Measurements from ENCODE around the gene SSX4B. TPM values are rescaled to one million over a fixed set of nuclear protein-coding genes. Genes with fewer than 3 reads are reported as not detected.
"Not testable (repeated sequence)": the region's sequence is repeated elsewhere in the genome, so short reads cannot be mapped to it uniquely, and the experiment has no call there.

The SSX4B gene

DNA sequence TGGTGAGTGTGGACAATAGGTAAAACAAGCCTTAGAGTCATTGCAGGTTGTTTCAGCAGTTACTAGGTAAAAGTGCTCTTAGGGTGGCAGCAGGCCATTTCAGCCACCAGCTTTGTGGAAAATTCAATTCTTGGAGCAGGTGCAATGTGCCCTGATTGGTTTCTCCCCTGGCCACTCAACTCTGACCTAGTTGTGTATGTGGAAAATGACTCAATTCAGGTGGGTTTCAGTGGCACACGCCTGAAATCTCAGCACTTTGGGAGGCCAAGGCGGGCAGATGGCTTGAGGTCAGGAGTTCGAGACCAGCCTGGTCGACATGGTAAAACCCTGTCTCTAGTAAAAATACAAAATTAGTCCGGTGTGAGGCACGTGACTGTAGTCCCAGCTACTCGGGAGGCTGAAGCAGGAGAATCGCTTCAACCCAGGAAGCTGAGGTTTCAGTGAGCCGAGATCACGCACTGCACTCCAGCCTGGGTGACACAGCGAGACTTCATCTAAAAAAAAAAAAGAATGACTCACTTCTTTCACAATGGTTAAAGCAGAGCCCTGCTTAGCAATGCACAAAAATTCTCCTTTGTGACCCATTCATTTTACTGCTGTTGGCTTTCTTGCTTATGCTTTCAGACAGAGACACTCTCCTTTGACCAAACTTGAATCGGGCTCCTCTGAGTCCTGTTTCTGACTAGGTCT lies 15.4 kb upstream of the SSX4B start:
- not testable (repeated sequence) for H3K4me2 ChIP-seq (ENCODE audit: low read length); H3K4me1 ChIP-seq (ENCODE audit: control insufficient read depth, insufficient read depth, low read length); H3K36me3 ChIP-seq (ENCODE audit: insufficient read depth, low read length); H3K9ac ChIP-seq (ENCODE audit: low read depth, low read length); H3K9me3 ChIP-seq (replicated peaks; ENCODE audit: low read length); H3K27me3 ChIP-seq (ENCODE audit: control insufficient read depth, insufficient read depth, low read length); H3K4me3 ChIP-seq (ENCODE audit: low read length)

DNA sequence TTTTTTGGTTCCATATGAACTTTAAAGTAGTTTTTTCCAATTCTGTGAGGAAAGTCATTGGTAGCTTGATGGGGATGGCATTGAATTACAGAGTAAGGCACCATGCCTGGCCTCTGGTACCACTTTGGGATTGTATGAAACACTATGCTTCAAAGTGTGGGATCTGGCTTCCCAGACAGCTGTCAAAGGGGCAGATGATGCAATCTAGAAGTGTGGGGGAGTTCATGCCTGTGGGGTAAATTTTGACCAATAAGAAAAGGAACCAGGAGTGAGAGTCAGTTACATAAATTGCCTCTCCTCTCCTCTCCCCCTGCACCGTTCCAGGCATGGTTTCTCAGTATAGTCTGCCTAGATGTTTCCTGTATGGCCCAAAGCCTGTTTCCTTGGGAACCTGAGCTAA lies 13.9 kb downstream of the SSX4B start:
- H3K4me2 ChIP-seq (ENCODE audit: low read length); H3K9ac ChIP-seq (ENCODE audit: low read depth, low read length); H3K36me3 ChIP-seq (ENCODE audit: insufficient read depth, low read length); H3K4me1 ChIP-seq (ENCODE audit: control insufficient read depth, insufficient read depth, low read length); H3K9me3 ChIP-seq (replicated peaks; ENCODE audit: low read length); H3K27me3 ChIP-seq (ENCODE audit: control insufficient read depth, insufficient read depth, low read length); H3K4me3 ChIP-seq (ENCODE audit: low read length): not testable (repeated sequence)

DNA sequence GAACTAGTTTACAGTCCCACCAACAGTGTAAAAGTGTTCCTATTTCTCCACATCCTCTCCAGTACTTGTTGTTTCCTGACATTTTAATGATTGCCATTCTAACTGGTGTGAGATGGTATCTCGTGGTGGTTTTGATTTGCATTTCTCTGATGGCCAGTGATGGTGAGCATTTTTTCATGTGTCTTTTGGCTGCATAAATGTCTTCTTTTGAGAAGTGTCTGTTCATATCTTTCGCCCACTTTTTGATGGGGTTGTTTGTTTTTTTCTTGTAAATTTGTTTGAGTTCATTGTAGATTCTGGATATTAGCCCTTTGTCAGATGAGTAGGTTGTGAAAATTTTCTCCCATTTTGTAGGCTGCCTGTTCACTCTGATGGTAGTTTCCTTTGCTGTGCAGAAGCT lies 14.8 kb downstream of the SSX4B start:
- H3K4me3 ChIP-seq (ENCODE audit: low read length); H3K9me3 ChIP-seq (replicated peaks; ENCODE audit: low read length); H3K27me3 ChIP-seq (ENCODE audit: control insufficient read depth, insufficient read depth, low read length); H3K4me2 ChIP-seq (ENCODE audit: low read length); H3K36me3 ChIP-seq (ENCODE audit: insufficient read depth, low read length); H3K4me1 ChIP-seq (ENCODE audit: control insufficient read depth, insufficient read depth, low read length); H3K9ac ChIP-seq (ENCODE audit: low read depth, low read length): not testable (repeated sequence)

DNA sequence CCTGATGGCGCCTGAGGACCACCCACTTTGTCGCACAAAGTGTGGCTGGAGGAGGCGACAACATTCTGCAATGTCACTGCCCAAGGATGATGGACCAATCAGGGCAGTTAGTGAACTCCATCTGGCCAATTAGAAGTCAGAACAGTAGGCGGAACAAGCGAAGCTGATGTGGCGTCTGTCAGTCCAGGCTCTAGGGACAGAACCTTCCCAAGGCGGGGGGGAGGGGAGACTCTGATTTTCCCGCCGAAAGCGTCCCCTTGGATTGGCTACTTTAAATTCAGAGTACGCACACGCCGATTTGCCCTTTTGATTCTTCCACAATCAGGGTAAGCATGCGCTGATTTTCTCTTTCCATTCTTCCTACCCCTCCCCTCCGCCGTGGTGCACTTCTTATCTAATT lies 28.5 kb downstream of the SSX4B start, which contains the start of gene SSX4:
Gene SSX4 (plus strand): TSS at position 301 of the 400 bp plus-strand sequence. CDS start 515 bp downstream, outside the sequence.
- not testable (repeated sequence) for H3K27me3 ChIP-seq (ENCODE audit: control insufficient read depth, insufficient read depth, low read length); H3K9me3 ChIP-seq (replicated peaks; ENCODE audit: low read length); H3K36me3 ChIP-seq (ENCODE audit: insufficient read depth, low read length); H3K9ac ChIP-seq (ENCODE audit: low read depth, low read length); H3K4me3 ChIP-seq (ENCODE audit: low read length); H3K4me1 ChIP-seq (ENCODE audit: control insufficient read depth, insufficient read depth, low read length); H3K4me2 ChIP-seq (ENCODE audit: low read length)

DNA sequence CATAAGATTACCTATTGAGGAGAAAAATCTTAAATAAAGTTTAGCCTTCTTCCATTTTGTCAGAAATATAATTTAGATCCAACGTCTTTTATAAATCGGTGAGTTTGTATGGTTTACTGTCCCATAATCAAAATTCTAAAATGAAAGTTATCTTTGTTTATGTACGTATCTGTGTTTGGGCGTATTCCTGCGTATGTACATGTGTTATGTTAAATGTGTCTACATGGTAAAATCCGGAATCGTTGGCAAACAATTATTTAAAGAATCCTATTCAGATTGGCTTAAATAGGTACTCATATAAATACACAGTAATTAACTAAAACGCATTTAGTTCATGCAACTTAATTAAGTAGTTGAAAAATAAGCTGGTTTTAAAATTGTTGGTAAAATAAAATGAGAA lies 41.4 kb downstream of the SSX4B start:
- not testable (repeated sequence) for H3K4me3 ChIP-seq (ENCODE audit: low read length); H3K36me3 ChIP-seq (ENCODE audit: insufficient read depth, low read length); H3K9ac ChIP-seq (ENCODE audit: low read depth, low read length); H3K27me3 ChIP-seq (ENCODE audit: control insufficient read depth, insufficient read depth, low read length); H3K9me3 ChIP-seq (replicated peaks; ENCODE audit: low read length); H3K4me1 ChIP-seq (ENCODE audit: control insufficient read depth, insufficient read depth, low read length); H3K4me2 ChIP-seq (ENCODE audit: low read length)

DNA sequence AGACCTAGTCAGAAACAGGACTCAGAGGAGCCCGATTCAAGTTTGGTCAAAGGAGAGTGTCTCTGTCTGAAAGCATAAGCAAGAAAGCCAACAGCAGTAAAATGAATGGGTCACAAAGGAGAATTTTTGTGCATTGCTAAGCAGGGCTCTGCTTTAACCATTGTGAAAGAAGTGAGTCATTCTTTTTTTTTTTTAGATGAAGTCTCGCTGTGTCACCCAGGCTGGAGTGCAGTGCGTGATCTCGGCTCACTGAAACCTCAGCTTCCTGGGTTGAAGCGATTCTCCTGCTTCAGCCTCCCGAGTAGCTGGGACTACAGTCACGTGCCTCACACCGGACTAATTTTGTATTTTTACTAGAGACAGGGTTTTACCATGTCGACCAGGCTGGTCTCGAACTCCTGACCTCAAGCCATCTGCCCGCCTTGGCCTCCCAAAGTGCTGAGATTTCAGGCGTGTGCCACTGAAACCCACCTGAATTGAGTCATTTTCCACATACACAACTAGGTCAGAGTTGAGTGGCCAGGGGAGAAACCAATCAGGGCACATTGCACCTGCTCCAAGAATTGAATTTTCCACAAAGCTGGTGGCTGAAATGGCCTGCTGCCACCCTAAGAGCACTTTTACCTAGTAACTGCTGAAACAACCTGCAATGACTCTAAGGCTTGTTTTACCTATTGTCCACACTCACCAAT lies 43.9 kb downstream of the SSX4B start:
- H3K9me3 ChIP-seq (replicated peaks; ENCODE audit: low read length); H3K4me3 ChIP-seq (ENCODE audit: low read length): not testable (repeated sequence)

DNA sequence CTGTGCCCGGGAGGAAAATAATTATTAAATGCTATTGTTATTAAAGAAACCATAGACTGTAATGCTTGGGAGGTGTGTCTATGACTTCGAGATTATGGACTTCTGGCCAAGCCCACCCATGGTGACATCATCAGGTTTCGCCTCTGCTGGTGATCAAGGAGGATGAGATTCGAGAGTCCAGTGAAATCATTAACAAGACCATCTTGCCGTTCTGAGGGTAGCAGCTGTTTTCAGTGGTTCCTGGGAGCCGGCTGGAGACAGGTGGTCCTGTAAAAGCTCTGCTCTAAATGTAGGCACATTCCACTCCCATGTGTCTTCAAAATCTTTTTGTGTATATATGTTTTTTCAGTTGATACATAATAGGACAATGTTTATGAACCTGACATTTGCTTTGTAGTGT lies 52.5 kb downstream of the SSX4B start:
- H3K4me1 ChIP-seq (ENCODE audit: control insufficient read depth, insufficient read depth, low read length); H3K4me2 ChIP-seq (ENCODE audit: low read length); H3K4me3 ChIP-seq (ENCODE audit: low read length); H3K27me3 ChIP-seq (ENCODE audit: control insufficient read depth, insufficient read depth, low read length); H3K9me3 ChIP-seq (replicated peaks; ENCODE audit: low read length); H3K9ac ChIP-seq (ENCODE audit: low read depth, low read length); H3K36me3 ChIP-seq (ENCODE audit: insufficient read depth, low read length): not testable (repeated sequence)

More for the DNA sequence above, 43.9 kb downstream of the SSX4B start:
- not testable (repeated sequence) for H3K36me3 ChIP-seq (ENCODE audit: insufficient read depth, low read length); H3K4me1 ChIP-seq (ENCODE audit: control insufficient read depth, insufficient read depth, low read length); H3K27me3 ChIP-seq (ENCODE audit: control insufficient read depth, insufficient read depth, low read length); H3K4me2 ChIP-seq (ENCODE audit: low read length); H3K9ac ChIP-seq (ENCODE audit: low read depth, low read length)

DNA sequence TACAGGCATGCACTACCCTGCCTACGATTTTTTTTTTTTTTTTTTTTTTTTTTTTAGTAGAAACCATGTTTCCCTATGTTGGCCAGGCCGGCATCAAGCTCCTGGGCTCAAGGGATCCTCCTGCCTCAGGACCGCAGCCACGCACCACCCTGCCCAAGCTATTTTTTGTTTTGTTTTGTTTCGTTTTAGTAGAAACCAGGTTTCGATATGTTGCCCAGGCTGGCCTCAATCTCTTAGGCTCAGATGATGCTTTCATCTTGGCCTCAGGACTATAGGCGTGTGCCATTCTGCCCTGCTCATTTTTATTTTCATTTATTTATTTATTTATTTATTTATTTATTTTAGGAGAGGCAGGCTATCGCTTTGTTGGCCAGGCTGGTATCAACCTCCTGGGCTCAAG lies 54.1 kb downstream of the SSX4B start:
- Histone ChIP-seq H3K4me1 (ENCODE audit: control insufficient read depth, insufficient read depth, low read length) (no peaks in the 10 kb centered on the region), H3K9ac (ENCODE audit: low read depth, low read length) (no peak overlapping the region), H3K27me3 (ENCODE audit: control insufficient read depth, insufficient read depth, low read length) (no peaks in the 10 kb centered on the region), H3K9me3 (replicated peaks; ENCODE audit: low read length) (no peaks in the 10 kb centered on the region), H3K36me3 (ENCODE audit: insufficient read depth, low read length) (no peaks in the 10 kb centered on the region), H3K4me2 (ENCODE audit: low read length) (no peak overlapping the region), H3K4me3 (ENCODE audit: low read length) (no peak overlapping the region)

DNA sequence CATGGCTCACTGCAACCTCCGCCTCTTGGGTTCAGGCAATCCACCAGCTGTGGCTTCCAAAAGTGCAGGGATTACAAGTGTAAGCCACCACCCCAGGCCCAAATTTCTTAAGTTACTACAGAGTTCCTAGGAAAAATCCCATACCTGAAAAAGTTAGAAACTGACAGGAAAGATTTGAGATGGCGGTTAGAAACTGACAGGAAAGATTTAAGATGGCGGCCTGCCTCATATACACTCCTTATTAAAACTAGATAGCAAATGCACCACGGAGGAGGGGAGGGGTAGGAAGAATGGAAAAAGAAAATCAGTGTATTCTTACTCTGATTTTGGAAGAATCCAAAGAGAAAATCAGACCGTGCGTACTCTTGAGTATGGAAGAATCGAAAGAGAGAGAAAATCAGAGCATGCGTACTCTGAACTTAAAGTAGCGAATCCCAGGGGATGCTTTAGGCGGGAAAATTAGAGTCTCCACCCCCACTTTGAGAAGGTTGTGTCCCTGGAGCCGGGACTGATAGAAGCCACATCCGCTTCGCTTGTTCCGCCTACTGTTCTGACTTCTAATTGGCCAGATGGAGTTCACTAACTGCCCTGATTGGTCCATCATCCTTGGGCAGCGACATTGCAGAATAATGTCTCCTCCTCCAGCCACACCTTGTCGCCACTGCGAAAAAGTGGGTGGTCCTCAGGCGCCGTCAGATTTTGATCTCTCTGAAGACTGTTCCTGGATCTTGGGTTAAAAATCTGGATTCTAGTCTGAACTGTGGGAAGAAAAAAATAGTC lies 55.3 kb downstream of the SSX4B start, which contains the start of gene SSX3:
Gene SSX3 (minus strand): TSS at position 389 of the 780 bp plus-strand sequence. CDS start 1,454 bp downstream, outside the sequence.
- H3K27me3 ChIP-seq (ENCODE audit: control insufficient read depth, insufficient read depth, low read length); H3K4me2 ChIP-seq (ENCODE audit: low read length); H3K9me3 ChIP-seq (replicated peaks; ENCODE audit: low read length); H3K36me3 ChIP-seq (ENCODE audit: insufficient read depth, low read length); H3K4me1 ChIP-seq (ENCODE audit: control insufficient read depth, insufficient read depth, low read length); H3K4me3 ChIP-seq (ENCODE audit: low read length); H3K9ac ChIP-seq (ENCODE audit: low read depth, low read length): not testable (repeated sequence)

Small RNA genes within 50 kb of the gene (small RNA-seq; reads per million reads assigned to genes)
- gene AL606490.4: not detected
- not detected for gene AL606490.7

All from skeletal muscle satellite cell (primary cell).